Lower leg skin (tissue), 3 donors: Measurements from ENCODE around the gene DDI2.

Source experiments
- CTCF ChIP-seq, 3 donors: fragments of 450-650 bp; IDR thresholded peaks; one replicate each; pipeline ENCODE4 v1.5.1; 2016; ENCODE audit warnings: antibody characterized with exemption in 3 of 3, mild to moderate bottlenecking in 3 of 3, moderate library complexity in 2 of 3
- POLR2A ChIP-seq, 2 donors: fragments of 450-650 bp; IDR thresholded peaks; one replicate each; pipeline ENCODE4 v1.6.1; 2016 to 2017; ENCODE audit warnings: antibody characterized with exemption in 2 of 2, mild to moderate bottlenecking in 1 of 2, moderate library complexity in 1 of 2

- TF ChIP-seq CTCF (IDR thresholded peaks at IDR 0.05) (no peak), POLR2A (IDR thresholded peaks at IDR 0.05) (no peak)
Observed at GRCh38 chr1:15690317-15690716, 73.1 kb downstream of the DDI2 start.
